Measurements from ENCODE around the gene FHOD1. TPM values are rescaled to one million over a fixed set of nuclear protein-coding genes. Genes with fewer than 3 reads are reported as not detected.

Gene FHOD1
- total RNA-seq, 1 donor, result 28.2 TPM

GRCh38 chr16:67243481-67243880, 3.8 kb downstream of the FHOD1 start:
- TF ChIP-seq CTCF (IDR thresholded peaks at IDR 0.05; ENCODE audit: extremely low read depth, low read depth, low read length), result no peak
- Histone ChIP-seq H3K4me3 (ENCODE audit: insufficient read depth, low read length) (no peak overlapping the region), H3K9me3 (ENCODE audit: low read depth, low read length) (no peaks in the 10 kb centered on the region), H3K27ac (ENCODE audit: low read depth, low read length) (peak overlapping the region; percentile 61), H3K79me2 (ENCODE audit: insufficient read depth, low read length) (peaks cover 58% of the 10 kb centered on the region), H2AFZ (ENCODE audit: low read length) (no peak overlapping the region), H4K20me1 (ENCODE audit: insufficient read depth, low read length) (peaks cover 5% of the 10 kb centered on the region), H3K27me3 (ENCODE audit: insufficient read depth, low read length) (no peaks in the 10 kb centered on the region), H3K4me2 (ENCODE audit: insufficient read depth, low read length) (peak overlapping the region; percentile 84), H3K36me3 (ENCODE audit: insufficient read depth, low read length) (peaks cover 16% of the 10 kb centered on the region), H3K4me1 (ENCODE audit: insufficient read depth, low read length) (peaks cover 68% of the 10 kb centered on the region)
- DNase-seq (ENCODE audit: insufficient read length, low spot score, missing footprints), result peak; percentile 25

DNA sequence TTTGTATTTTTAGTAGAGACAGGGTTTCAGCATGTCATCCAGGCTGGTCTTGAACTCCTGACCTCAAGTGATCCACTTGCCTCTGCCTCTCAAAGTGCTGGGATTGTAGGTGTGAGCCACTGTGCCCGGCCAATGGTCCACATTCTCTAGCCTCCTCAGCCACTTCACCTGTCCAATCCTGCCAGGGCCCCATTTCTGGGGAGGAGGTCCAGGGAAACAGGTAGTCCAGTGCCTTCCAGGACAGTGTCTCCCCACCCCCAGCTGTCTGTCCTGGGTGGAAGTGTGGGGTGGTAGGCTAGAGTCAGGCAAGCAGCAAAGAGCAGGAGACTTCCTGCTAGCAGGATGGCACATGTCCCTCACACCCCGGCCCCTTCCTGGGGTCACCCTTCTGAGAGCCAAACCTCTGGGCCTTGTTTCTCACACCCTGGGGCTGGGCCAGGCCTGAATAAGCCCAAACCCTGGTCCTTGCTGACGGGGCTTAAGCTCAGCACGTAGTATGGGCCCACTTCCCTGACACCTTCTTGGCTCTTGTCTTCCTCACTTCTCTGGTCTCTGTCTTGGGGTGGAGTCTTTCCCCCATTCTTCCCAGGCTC, 5.0 kb downstream of the FHOD1 start:
- Histone ChIP-seq H3K4me2 (ENCODE audit: insufficient read depth, low read length) (peak overlapping the region; percentile 24), H3K9me3 (ENCODE audit: low read depth, low read length) (no peaks in the 10 kb centered on the region), H3K4me3 (ENCODE audit: insufficient read depth, low read length) (no peak overlapping the region), H4K20me1 (ENCODE audit: insufficient read depth, low read length) (peaks cover 5% of the 10 kb centered on the region), H3K36me3 (ENCODE audit: insufficient read depth, low read length) (peaks cover 28% of the 10 kb centered on the region), H3K4me1 (ENCODE audit: insufficient read depth, low read length) (peaks cover 58% of the 10 kb centered on the region), H3K27me3 (ENCODE audit: insufficient read depth, low read length) (no peaks in the 10 kb centered on the region), H2AFZ (ENCODE audit: low read length) (no peak overlapping the region), H3K79me2 (ENCODE audit: insufficient read depth, low read length) (peaks cover 68% of the 10 kb centered on the region), H3K27ac (ENCODE audit: low read depth, low read length) (peak overlapping the region; percentile 73)
- no peak for TF ChIP-seq CTCF (IDR thresholded peaks at IDR 0.05; ENCODE audit: extremely low read depth, low read depth, low read length)
- peak; percentile 45 for DNase-seq (ENCODE audit: insufficient read length, low spot score, missing footprints)

- H3K4me2 ChIP-seq (ENCODE audit: insufficient read depth, low read length), result peak overlapping the region; percentile 39
- no peaks in the 10 kb centered on the region for H3K9me3 ChIP-seq (ENCODE audit: low read depth, low read length)
- H2AFZ ChIP-seq (ENCODE audit: low read length), result peak overlapping the region; percentile 45
- H3K79me2 ChIP-seq (ENCODE audit: insufficient read depth, low read length), result peaks cover 67% of the 10 kb centered on the region
- H4K20me1 ChIP-seq (ENCODE audit: insufficient read depth, low read length), result peaks cover 5% of the 10 kb centered on the region
- H3K27me3 ChIP-seq (ENCODE audit: insufficient read depth, low read length), result no peaks in the 10 kb centered on the region
- H3K36me3 ChIP-seq (ENCODE audit: insufficient read depth, low read length), result peaks cover 35% of the 10 kb centered on the region
- H3K4me1 ChIP-seq (ENCODE audit: insufficient read depth, low read length), result peaks cover 61% of the 10 kb centered on the region
- peak overlapping the region; percentile 73 for H3K27ac ChIP-seq (ENCODE audit: low read depth, low read length)
- no peak for TF ChIP-seq CTCF (IDR thresholded peaks at IDR 0.05; ENCODE audit: extremely low read depth, low read depth, low read length)
- DNase-seq (ENCODE audit: insufficient read length, low spot score, missing footprints), result peak; percentile 98
- H3K4me3 ChIP-seq (ENCODE audit: insufficient read depth, low read length), result peak overlapping the region; percentile 3
Measured at GRCh38 chr16:67241008-67241900, 6.0 kb downstream of the FHOD1 start.

GRCh38 chr16:67240506-67240905, 6.8 kb downstream of the FHOD1 start:
- H2AFZ ChIP-seq (ENCODE audit: low read length), result no peak overlapping the region
- no peaks in the 10 kb centered on the region for H3K27me3 ChIP-seq (ENCODE audit: insufficient read depth, low read length)
- H3K36me3 ChIP-seq (ENCODE audit: insufficient read depth, low read length), result peaks cover 42% of the 10 kb centered on the region
- H3K4me3 ChIP-seq (ENCODE audit: insufficient read depth, low read length), result no peak overlapping the region
- peak; percentile 90 for DNase-seq (ENCODE audit: insufficient read length, low spot score, missing footprints)
- H3K79me2 ChIP-seq (ENCODE audit: insufficient read depth, low read length), result peaks cover 68% of the 10 kb centered on the region
- TF ChIP-seq CTCF (IDR thresholded peaks at IDR 0.05; ENCODE audit: extremely low read depth, low read depth, low read length), result no peak
- H3K27ac ChIP-seq (ENCODE audit: low read depth, low read length), result peak overlapping the region; percentile 73
- peak overlapping the region; percentile 39 for H3K4me2 ChIP-seq (ENCODE audit: insufficient read depth, low read length)
- H3K9me3 ChIP-seq (ENCODE audit: low read depth, low read length), result no peaks in the 10 kb centered on the region
- H3K4me1 ChIP-seq (ENCODE audit: insufficient read depth, low read length), result peaks cover 58% of the 10 kb centered on the region
- H4K20me1 ChIP-seq (ENCODE audit: insufficient read depth, low read length), result peaks cover 8% of the 10 kb centered on the region
